Lower leg skin (tissue), 4 donors: ENCODE data around the gene ADGRG6. TPM values are rescaled to one million over a fixed set of nuclear protein-coding genes. Genes with fewer than 3 reads are reported as not detected.

Experiments
- DNase-seq, 2 donors: peaks; one replicate each; pipeline ENCODE4 v3.0.0-alpha.2; 2019; ENCODE audit warnings: low spot score in 2 of 2
- H3K4me3 ChIP-seq: fragments of 200-600 bp; sonication (generic); 2 replicates; pipeline ENCODE4 v1.5.1; 2017; ENCODE audit warnings: mild to moderate bottlenecking, low read depth; ENCODE audit not compliant: poor library complexity, severe bottlenecking
- POLR2A ChIP-seq, 2 donors: fragments of 450-650 bp; IDR thresholded peaks; one replicate each; pipeline ENCODE4 v1.6.1; 2016 to 2017; ENCODE audit warnings: antibody characterized with exemption in 2 of 2, mild to moderate bottlenecking in 1 of 2, moderate library complexity in 1 of 2
- WGBS, 2 donors: methylation state at CpG; one replicate each; pipeline ENCODE4 v1.1.5; 2018; 5-methylcytosine and 5-hydroxymethylcytosine counted together
- intact Hi-C: fragments of 100-400 bp; cut with DNase I; formaldehyde crosslinking; loops from one replicate; pipeline ENCODE4 v1.15.0; 2023; ENCODE audit warnings: low total_unique reads
- total RNA-seq, 4 donors: library from RNA; depleted of rRNA; stranded (reverse); fragments of >200 nt; gene quantifications; one replicate each; pipeline ENCODE4 v1.1.0, GENCODE V29; 2016
- TF ChIP-seq, protein P1 (sequence below), 3 donors: fragments of 450-650 bp; IDR thresholded peaks; one replicate each; pipeline ENCODE4 v1.5.1; 2016; ENCODE audit warnings: antibody characterized with exemption in 3 of 3, mild to moderate bottlenecking in 3 of 3, moderate library complexity in 2 of 3

The ADGRG6 gene
- total RNA-seq, 4 donors from 2014 or later: 41.8 to 54.8 (median 50.0) TPM

DNA sequence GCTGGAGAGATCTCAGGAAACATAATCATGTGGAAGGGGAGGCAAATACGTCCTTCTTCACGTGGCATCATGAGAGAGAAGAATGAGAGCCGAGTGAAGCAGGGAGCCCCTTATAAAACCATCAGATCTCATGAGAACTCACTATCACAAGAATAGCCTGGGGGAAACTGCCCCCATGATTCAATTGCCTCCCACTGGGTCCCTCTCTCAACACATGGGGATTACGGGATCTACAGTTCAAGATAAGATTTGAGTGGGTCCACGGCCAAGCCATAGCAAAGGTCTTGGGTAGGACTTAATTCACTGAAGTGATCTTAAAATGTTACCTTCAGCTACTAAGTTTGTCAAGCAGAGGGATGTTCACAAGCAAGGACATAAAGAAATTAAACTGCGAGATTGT is 162.2 kb downstream of the ADGRG6 start:
- H3K4me3 ChIP-seq: no peak overlapping the region
- TF ChIP-seq POLR2A (IDR thresholded peaks at IDR 0.05): no peak
- TF ChIP-seq, protein P1, sequence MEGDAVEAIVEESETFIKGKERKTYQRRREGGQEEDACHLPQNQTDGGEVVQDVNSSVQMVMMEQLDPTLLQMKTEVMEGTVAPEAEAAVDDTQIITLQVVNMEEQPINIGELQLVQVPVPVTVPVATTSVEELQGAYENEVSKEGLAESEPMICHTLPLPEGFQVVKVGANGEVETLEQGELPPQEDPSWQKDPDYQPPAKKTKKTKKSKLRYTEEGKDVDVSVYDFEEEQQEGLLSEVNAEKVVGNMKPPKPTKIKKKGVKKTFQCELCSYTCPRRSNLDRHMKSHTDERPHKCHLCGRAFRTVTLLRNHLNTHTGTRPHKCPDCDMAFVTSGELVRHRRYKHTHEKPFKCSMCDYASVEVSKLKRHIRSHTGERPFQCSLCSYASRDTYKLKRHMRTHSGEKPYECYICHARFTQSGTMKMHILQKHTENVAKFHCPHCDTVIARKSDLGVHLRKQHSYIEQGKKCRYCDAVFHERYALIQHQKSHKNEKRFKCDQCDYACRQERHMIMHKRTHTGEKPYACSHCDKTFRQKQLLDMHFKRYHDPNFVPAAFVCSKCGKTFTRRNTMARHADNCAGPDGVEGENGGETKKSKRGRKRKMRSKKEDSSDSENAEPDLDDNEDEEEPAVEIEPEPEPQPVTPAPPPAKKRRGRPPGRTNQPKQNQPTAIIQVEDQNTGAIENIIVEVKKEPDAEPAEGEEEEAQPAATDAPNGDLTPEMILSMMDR (IDR thresholded peaks at IDR 0.05): no peak
- no peak for DNase-seq
- intact Hi-C loops: no loop called here
- 88 to 89% methylated on average over 6 of the region's 6 CpGs for WGBS, 2 donors

DNA sequence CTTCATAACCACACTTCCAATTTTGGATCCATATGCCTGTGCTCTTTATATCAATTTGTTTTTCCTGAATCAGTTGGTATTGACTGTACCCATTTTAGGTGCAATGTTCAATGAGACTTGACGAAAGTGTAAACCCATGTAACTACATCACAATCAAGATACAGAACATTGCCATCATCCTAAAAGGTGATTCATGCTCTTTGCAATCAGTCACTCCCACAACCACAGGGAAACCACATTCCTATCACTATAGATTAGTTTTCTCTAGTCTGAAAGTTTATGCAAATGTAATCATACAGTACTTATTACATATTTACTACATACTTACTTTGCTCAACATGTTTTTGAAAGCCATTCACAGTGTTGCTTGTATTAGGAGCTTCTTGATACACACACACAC is 167.4 kb downstream of the ADGRG6 start:
- WGBS, 2 donors: 88% methylated on average over 1 of the region's 1 CpG
- intact Hi-C loops: no loop called here

DNA sequence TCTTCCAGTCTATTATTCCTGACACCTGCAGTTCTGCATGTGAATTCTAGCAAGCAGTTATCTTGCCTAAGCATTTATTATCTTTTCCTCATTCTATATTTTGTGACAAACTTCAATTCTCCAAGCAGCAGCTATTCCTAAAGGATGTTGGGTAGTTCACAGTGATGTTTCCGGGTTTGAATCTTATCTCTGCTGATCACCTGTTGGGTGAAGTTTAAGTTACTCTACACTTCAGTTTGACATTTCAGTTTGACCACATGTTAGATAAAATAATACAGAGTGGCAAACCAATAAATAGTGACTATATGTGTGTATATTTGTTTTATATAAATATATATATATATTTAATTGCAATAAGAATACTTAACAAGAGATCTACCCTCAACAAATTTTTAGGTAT is 168.6 kb downstream of the ADGRG6 start:
- intact Hi-C loops: no loop called here
- WGBS, 2 donors: 75 to 91% methylated on average over 1 of the region's 1 CpG
- TF ChIP-seq POLR2A (IDR thresholded peaks at IDR 0.05): no peak
- TF ChIP-seq, protein P1 (IDR thresholded peaks at IDR 0.05): no peak
- no peak for DNase-seq
- no peak overlapping the region for H3K4me3 ChIP-seq

More for the DNA sequence above, 167.4 kb downstream of the ADGRG6 start:
- TF ChIP-seq POLR2A (IDR thresholded peaks at IDR 0.05): no peak
- TF ChIP-seq, protein P1 (IDR thresholded peaks at IDR 0.05): no peak
- no peak overlapping the region for H3K4me3 ChIP-seq
- DNase-seq: no peak

DNA sequence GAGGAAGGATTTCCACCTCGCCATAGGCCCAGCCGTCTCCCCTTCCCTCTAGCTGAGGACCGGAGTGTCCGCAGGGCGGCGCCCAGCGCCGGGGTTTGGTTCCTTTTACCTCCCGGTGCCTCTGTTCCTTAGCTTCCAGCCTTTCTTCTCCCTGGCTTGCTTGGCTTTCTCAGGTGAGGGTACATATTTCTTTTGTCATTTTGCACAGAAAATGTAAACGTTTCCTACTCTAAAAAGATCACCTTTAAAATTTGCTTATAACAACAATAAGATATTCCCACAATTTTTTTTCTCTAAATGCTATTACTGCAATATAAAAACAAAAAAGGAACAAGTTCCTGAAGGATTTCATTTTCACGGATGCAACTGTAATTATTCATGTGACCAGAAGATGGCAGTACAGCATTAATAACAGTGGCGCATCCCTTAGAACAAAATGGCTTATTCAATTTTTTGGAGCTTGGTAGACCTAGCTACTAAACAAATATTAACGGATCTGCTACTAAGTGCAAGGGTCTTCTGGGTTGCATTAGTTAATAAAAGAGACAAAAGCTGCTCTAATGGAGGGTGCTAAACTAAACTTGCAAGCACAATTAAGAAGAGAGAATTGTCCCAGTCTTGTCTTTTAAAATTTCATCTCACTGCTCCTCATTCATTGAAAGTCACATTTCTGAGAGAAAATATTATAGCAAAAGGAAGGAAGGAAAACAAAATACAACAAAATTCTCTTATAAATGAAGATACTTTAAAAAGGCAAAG is 172.9 kb downstream of the ADGRG6 start:
- intact Hi-C loops: no loop called here
- 4% methylated on average over 13 of the region's 13 CpGs for WGBS, 2 donors
- no peak for DNase-seq
- no peak overlapping the region for H3K4me3 ChIP-seq
- no peak for TF ChIP-seq POLR2A (IDR thresholded peaks at IDR 0.05)
- TF ChIP-seq, protein P1 (IDR thresholded peaks at IDR 0.05): no peak

DNA sequence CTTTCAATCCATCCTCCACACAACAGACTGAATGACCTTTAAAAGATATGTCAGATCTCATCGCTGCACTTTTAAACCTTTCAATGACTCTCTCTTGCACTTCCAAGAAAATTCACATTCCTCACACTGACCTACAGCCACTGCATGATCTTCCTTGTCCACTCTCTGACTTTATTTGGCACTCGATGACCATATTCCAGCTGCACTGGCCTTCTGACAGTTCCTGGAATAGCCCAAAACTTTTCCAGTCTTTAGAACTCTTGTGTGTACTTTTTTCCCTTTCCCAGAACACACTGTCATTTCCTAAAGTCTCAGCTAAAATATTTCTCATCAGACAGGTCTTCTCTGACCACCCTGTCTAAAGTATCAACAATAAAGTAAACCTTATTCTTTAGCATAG is 174.6 kb downstream of the ADGRG6 start:
- intact Hi-C loops: no loop called here
- no peak for DNase-seq
- 88% methylated on average over 2 of the region's 2 CpGs for WGBS, 2 donors
- TF ChIP-seq, protein P1 (IDR thresholded peaks at IDR 0.05): no peak
- TF ChIP-seq POLR2A (IDR thresholded peaks at IDR 0.05): no peak
- no peak overlapping the region for H3K4me3 ChIP-seq

DNA sequence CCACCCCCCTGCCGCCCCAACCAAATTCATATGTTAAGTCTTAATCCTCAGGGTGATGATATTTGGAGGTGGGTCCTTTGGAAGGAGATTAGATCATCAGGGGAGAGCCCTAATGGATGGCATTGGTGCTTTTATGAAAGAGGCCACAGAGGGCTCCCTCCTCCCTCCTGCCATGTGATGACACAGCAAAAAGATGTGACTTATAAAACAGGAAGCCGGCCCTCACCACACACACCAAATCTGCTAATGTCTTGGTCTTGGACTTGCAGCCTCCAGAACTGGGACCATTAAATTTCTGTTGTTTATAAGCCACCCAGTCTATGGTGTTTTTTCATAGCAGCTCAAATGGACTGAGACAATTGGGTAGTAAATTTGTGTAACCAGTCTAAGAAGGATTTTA is 176.3 kb downstream of the ADGRG6 start:
- no peak overlapping the region for H3K4me3 ChIP-seq
- no peak for DNase-seq
- WGBS, 2 donors: 86 to 90% methylated on average over 2 of the region's 2 CpGs
- intact Hi-C loops: no loop called here
- TF ChIP-seq, protein P1 (IDR thresholded peaks at IDR 0.05): no peak
- no peak for TF ChIP-seq POLR2A (IDR thresholded peaks at IDR 0.05)
